ENCODE data around the gene CYBB. TPM values are rescaled to one million over a fixed set of nuclear protein-coding genes. Genes with fewer than 3 reads are reported as not detected.

Gene CYBB
- total RNA-seq, 5 donors from 2014 or later (not counting 1 experiment from before 2014, with no cell fraction given): 1.1 to 5.0 (median 1.8) TPM

GRCh38 chrX:37802028-37802427, 22.2 kb downstream of the CYBB start:
- POLR2A ChIA-PET: no interaction called here
- Mint-ChIP-seq H3K4me1 (peaks cover 4 to 5% (median 4%) of the 10 kb centered on the region in 3 donors), H3K36me3 (no peaks in the 10 kb centered on the region), H3K9me3 (no peaks in the 10 kb centered on the region), H3K27ac (no peak overlapping the region), H3K4me3 (no peak overlapping the region), H3K27me3 (peaks cover 0 to 10% of the 10 kb centered on the region in 2 donors)
- DNase-seq: no peak
- CTCF ChIA-PET: no interaction called here
- H3K4me3 ChIP-seq (ENCODE audit: control insufficient read depth in 1 of 2, extremely low read depth in 1 of 2, low read length in 1 of 2): no peak overlapping the region
- ATAC-seq (replicated peaks in 1 of 4): no peak
- no peaks in the 10 kb centered on the region for H3K27me3 ChIP-seq (replicated peaks in 1 of 2; ENCODE audit: control insufficient read depth in 2 of 2, extremely low read depth in 1 of 2, insufficient read depth in 2 of 2, low read length in 1 of 2)
- H3K9me3 ChIP-seq: no peaks in the 10 kb centered on the region
- no peak overlapping the region for H3K27ac ChIP-seq (ENCODE audit: low read length)
- peaks cover 0 to 4% of the 10 kb centered on the region in 2 experiments for H3K4me1 ChIP-seq (ENCODE audit: control insufficient read depth in 1 of 2, extremely low read depth in 1 of 2, insufficient read depth in 2 of 2, low read length in 2 of 2)
- H3K36me3 ChIP-seq (ENCODE audit: control insufficient read depth in 2 of 2, extremely low read depth in 1 of 2, insufficient read depth in 1 of 2, low read length in 1 of 2): no peaks in the 10 kb centered on the region

DNA sequence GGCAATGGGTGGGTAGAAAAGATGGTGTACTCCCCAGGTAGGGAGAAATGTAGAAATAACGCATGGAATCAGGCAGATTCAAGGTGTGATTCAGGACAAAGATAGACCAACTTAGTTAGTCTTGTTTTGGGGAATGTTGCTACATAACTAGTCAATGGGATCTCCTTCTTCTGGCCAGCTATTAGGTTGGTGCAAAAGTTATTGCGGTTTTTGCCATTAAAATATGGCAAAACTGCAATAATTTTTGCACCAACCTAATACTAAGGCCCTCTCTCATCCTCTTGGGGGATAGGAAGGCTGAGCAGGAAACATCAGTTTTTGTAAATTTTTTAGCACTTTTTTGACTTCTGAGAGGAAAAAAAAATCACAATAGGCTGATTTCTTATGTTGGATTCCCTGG, 23.2 kb downstream of the CYBB start:
- no peak overlapping the region for H3K4me3 ChIP-seq (ENCODE audit: control insufficient read depth in 1 of 2, extremely low read depth in 1 of 2, low read length in 1 of 2)
- H3K9me3 ChIP-seq: no peaks in the 10 kb centered on the region
- ATAC-seq (replicated peaks in 1 of 4) (no peak), DNase-seq (no peak)
- H3K27me3 ChIP-seq (replicated peaks in 1 of 2; ENCODE audit: control insufficient read depth in 2 of 2, extremely low read depth in 1 of 2, insufficient read depth in 2 of 2, low read length in 1 of 2): no peaks in the 10 kb centered on the region
- Mint-ChIP-seq H3K36me3 (no peaks in the 10 kb centered on the region), H3K4me3 (no peak overlapping the region), H3K9me3 (no peaks in the 10 kb centered on the region), H3K27ac (no peak overlapping the region), H3K4me1 (no peaks in the 10 kb centered on the region), H3K27me3 (peaks cover 0 to 10% of the 10 kb centered on the region in 2 donors)
- ChIA-PET POLR2A (no interaction called here), CTCF (no interaction called here)
- no peak overlapping the region for H3K27ac ChIP-seq (ENCODE audit: low read length)
- peaks cover 0 to 2% of the 10 kb centered on the region in 2 experiments for H3K4me1 ChIP-seq (ENCODE audit: control insufficient read depth in 1 of 2, extremely low read depth in 1 of 2, insufficient read depth in 2 of 2, low read length in 2 of 2)
- no peaks in the 10 kb centered on the region for H3K36me3 ChIP-seq (ENCODE audit: control insufficient read depth in 2 of 2, extremely low read depth in 1 of 2, insufficient read depth in 1 of 2, low read length in 1 of 2)
- WGBS (ENCODE audit: insufficient coverage): 89% methylated on average over 1 of the region's 2 CpGs

DNA sequence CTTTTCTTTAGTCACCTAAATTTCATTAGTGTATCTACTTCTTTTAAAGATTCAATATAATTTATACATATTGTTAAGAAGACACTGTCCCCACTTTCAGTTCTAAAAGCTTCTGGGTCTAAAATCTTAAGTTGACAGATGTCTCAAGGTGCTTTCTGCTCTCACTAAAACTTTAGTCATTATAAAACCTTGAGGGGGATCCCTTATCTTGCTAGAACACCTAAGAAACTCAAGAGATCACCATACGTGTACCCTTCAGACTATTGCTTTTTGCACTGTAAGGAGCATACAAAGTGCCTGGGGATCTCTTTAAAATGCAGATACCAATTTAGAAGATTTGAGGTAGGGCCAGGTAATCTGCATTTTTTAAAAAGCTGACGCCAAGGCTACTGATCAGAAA, 30.1 kb downstream of the CYBB start:
- WGBS (ENCODE audit: insufficient coverage): 80% methylated on average over 1 of the region's 2 CpGs
- DNase-seq: no peak
- ATAC-seq (replicated peaks in 1 of 4): no peak
- Histone ChIP-seq H3K4me3 (ENCODE audit: control insufficient read depth in 1 of 2, extremely low read depth in 1 of 2, low read length in 1 of 2) (no peak overlapping the region), H3K27me3 (replicated peaks in 1 of 2; ENCODE audit: control insufficient read depth in 2 of 2, extremely low read depth in 1 of 2, insufficient read depth in 2 of 2, low read length in 1 of 2) (no peaks in the 10 kb centered on the region), H3K4me1 (ENCODE audit: control insufficient read depth in 1 of 2, extremely low read depth in 1 of 2, insufficient read depth in 2 of 2, low read length in 2 of 2) (no peaks in the 10 kb centered on the region), H3K36me3 (ENCODE audit: control insufficient read depth in 2 of 2, extremely low read depth in 1 of 2, insufficient read depth in 1 of 2, low read length in 1 of 2) (no peaks in the 10 kb centered on the region), H3K9me3 (no peaks in the 10 kb centered on the region), H3K27ac (ENCODE audit: low read length) (no peak overlapping the region)
- Mint-ChIP-seq H3K36me3 (no peaks in the 10 kb centered on the region), H3K4me3 (no peak overlapping the region), H3K4me1 (peaks cover 0 to 8% (median 0%) of the 10 kb centered on the region in 3 donors), H3K27me3 (peaks cover 0 to 5% of the 10 kb centered on the region in 2 donors), H3K27ac (no peak overlapping the region), H3K9me3 (no peaks in the 10 kb centered on the region)
- ChIA-PET POLR2A (no interaction called here), CTCF (no interaction called here)

DNA sequence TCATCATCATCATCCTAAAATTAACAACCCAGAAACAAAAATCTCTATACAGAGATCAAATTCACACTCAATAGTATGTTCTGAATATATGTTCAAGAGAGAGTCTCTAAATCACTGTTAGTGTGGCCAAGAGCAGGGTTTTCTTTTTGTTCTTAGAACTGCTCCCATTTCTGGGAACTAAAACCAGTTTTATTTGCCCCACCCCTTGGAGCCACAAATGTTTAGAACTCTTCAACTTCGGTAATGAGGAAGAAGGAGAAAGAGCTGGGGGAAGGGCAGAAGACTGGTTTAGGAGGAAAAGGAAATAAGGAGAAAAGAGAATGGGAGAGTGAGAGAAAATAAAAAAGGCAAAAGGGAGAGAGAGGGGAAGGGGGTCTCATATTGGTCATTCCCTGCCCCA, 32.3 kb downstream of the CYBB start:
- Histone ChIP-seq H3K4me3 (ENCODE audit: control insufficient read depth in 1 of 2, extremely low read depth in 1 of 2, low read length in 1 of 2) (no peak overlapping the region), H3K27ac (ENCODE audit: low read length) (no peak overlapping the region), H3K4me1 (ENCODE audit: control insufficient read depth in 1 of 2, extremely low read depth in 1 of 2, insufficient read depth in 2 of 2, low read length in 2 of 2) (no peaks in the 10 kb centered on the region), H3K27me3 (replicated peaks in 1 of 2; ENCODE audit: control insufficient read depth in 2 of 2, extremely low read depth in 1 of 2, insufficient read depth in 2 of 2, low read length in 1 of 2) (no peaks in the 10 kb centered on the region), H3K36me3 (ENCODE audit: control insufficient read depth in 2 of 2, extremely low read depth in 1 of 2, insufficient read depth in 1 of 2, low read length in 1 of 2) (no peaks in the 10 kb centered on the region), H3K9me3 (no peaks in the 10 kb centered on the region)
- H3K9me3 Mint-ChIP-seq: no peaks in the 10 kb centered on the region
- peaks cover 0 to 10% (median 0%) of the 10 kb centered on the region in 3 donors for H3K4me1 Mint-ChIP-seq
- no CpG with 5 or more reads among the region's 1 CpG for WGBS (ENCODE audit: insufficient coverage)
- no peak for ATAC-seq (replicated peaks in 1 of 4)
- no peak for DNase-seq
- ChIA-PET CTCF (no interaction called here), POLR2A (no interaction called here)
- peaks cover 0 to 19% of the 10 kb centered on the region in 2 donors for H3K27me3 Mint-ChIP-seq
- H3K4me3 Mint-ChIP-seq: no peak overlapping the region
- no peak overlapping the region for H3K27ac Mint-ChIP-seq
- H3K36me3 Mint-ChIP-seq: no peaks in the 10 kb centered on the region

GRCh38 chrX:37813570-37813969, 33.7 kb downstream of the CYBB start:
- H3K9me3 ChIP-seq: no peaks in the 10 kb centered on the region
- peaks cover 0 to 23% of the 10 kb centered on the region in 2 donors for H3K27me3 Mint-ChIP-seq
- no peaks in the 10 kb centered on the region for H3K9me3 Mint-ChIP-seq
- no peak for ATAC-seq (replicated peaks in 1 of 4)
- H3K27ac Mint-ChIP-seq: no peak overlapping the region
- WGBS (ENCODE audit: insufficient coverage): no CpG with 5 or more reads among the region's 4 CpGs
- ChIA-PET POLR2A (no interaction called here), CTCF (no interaction called here)
- no peak overlapping the region for H3K4me3 Mint-ChIP-seq
- H3K36me3 ChIP-seq (ENCODE audit: control insufficient read depth in 2 of 2, extremely low read depth in 1 of 2, insufficient read depth in 1 of 2, low read length in 1 of 2): no peaks in the 10 kb centered on the region
- no peaks in the 10 kb centered on the region for H3K27me3 ChIP-seq (replicated peaks in 1 of 2; ENCODE audit: control insufficient read depth in 2 of 2, extremely low read depth in 1 of 2, insufficient read depth in 2 of 2, low read length in 1 of 2)
- no peak for DNase-seq
- no peaks in the 10 kb centered on the region for H3K36me3 Mint-ChIP-seq
- H3K4me1 Mint-ChIP-seq: peaks cover 0 to 11% (median 0%) of the 10 kb centered on the region in 3 donors
- no peak overlapping the region for H3K4me3 ChIP-seq (ENCODE audit: control insufficient read depth in 1 of 2, extremely low read depth in 1 of 2, low read length in 1 of 2)
- no peaks in the 10 kb centered on the region for H3K4me1 ChIP-seq (ENCODE audit: control insufficient read depth in 1 of 2, extremely low read depth in 1 of 2, insufficient read depth in 2 of 2, low read length in 2 of 2)
- H3K27ac ChIP-seq (ENCODE audit: low read length): no peak overlapping the region

DNA sequence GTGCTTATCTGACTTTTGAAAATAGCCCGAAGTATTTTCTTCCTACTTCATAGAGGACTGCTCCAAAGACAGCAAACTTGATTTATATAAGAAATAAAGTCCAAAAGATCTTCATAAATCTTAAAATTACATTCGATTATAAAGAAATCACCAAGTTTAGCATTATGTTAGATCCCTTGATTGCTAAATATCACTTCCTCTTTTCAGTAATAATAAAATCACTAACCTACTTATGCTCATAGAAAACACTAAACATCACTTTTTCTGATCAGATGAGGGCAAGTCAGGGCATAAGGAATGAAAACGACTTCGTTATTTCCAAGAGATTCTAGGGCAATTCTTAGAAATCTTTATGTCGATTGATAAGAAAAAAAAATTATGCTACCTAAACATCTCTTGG, 35.5 kb downstream of the CYBB start:
- peaks cover 0 to 23% of the 10 kb centered on the region in 2 donors for H3K27me3 Mint-ChIP-seq
- WGBS (ENCODE audit: insufficient coverage): no CpG with 5 or more reads among the region's 5 CpGs
- H3K27me3 ChIP-seq (replicated peaks in 1 of 2; ENCODE audit: control insufficient read depth in 2 of 2, extremely low read depth in 1 of 2, insufficient read depth in 2 of 2, low read length in 1 of 2): no peaks in the 10 kb centered on the region
- DNase-seq (no peak), ATAC-seq (replicated peaks in 1 of 4) (no peak)
- H3K36me3 Mint-ChIP-seq: no peaks in the 10 kb centered on the region
- CTCF ChIA-PET: no interaction called here
- H3K4me1 Mint-ChIP-seq: peaks cover 0 to 12% (median 0%) of the 10 kb centered on the region in 3 donors
- H3K4me3 ChIP-seq (ENCODE audit: control insufficient read depth in 1 of 2, extremely low read depth in 1 of 2, low read length in 1 of 2): no peak overlapping the region
- POLR2A ChIA-PET: interaction anchor here in 1 of 2 donors (0.6 kb wide), 1 partner anchor 69 kb away, joined by 3 read pairs; no protein-coding TSS in a partner anchor
- no peak overlapping the region for H3K27ac Mint-ChIP-seq
- no peak overlapping the region for H3K27ac ChIP-seq (ENCODE audit: low read length)
- H3K4me3 Mint-ChIP-seq: no peak overlapping the region
- no peaks in the 10 kb centered on the region for H3K36me3 ChIP-seq (ENCODE audit: control insufficient read depth in 2 of 2, extremely low read depth in 1 of 2, insufficient read depth in 1 of 2, low read length in 1 of 2)
- no peaks in the 10 kb centered on the region for H3K9me3 ChIP-seq
- no peaks in the 10 kb centered on the region for H3K4me1 ChIP-seq (ENCODE audit: control insufficient read depth in 1 of 2, extremely low read depth in 1 of 2, insufficient read depth in 2 of 2, low read length in 2 of 2)
- no peaks in the 10 kb centered on the region for H3K9me3 Mint-ChIP-seq

GRCh38 chrX:37816766-37817165, 36.9 kb downstream of the CYBB start:
- no peaks in the 10 kb centered on the region for H3K36me3 Mint-ChIP-seq
- no CpG with 5 or more reads among the region's 4 CpGs for WGBS (ENCODE audit: insufficient coverage)
- no peak for ATAC-seq (replicated peaks in 1 of 4)
- DNase-seq: no peak
- H3K9me3 Mint-ChIP-seq: no peaks in the 10 kb centered on the region
- peaks cover 0 to 12% (median 0%) of the 10 kb centered on the region in 3 donors for H3K4me1 Mint-ChIP-seq
- CTCF ChIA-PET: interaction anchor here in 1 of 2 donors (1.3 kb wide), 1 partner anchor 72 kb away, joined by 4 read pairs; no protein-coding TSS in a partner anchor
- POLR2A ChIA-PET: no interaction called here
- no peak overlapping the region for H3K4me3 Mint-ChIP-seq
- H3K27me3 Mint-ChIP-seq: peaks cover 0 to 23% of the 10 kb centered on the region in 2 donors
- no peaks in the 10 kb centered on the region for H3K4me1 ChIP-seq (ENCODE audit: control insufficient read depth in 1 of 2, extremely low read depth in 1 of 2, insufficient read depth in 2 of 2, low read length in 2 of 2)
- no peaks in the 10 kb centered on the region for H3K27me3 ChIP-seq (replicated peaks in 1 of 2; ENCODE audit: control insufficient read depth in 2 of 2, extremely low read depth in 1 of 2, insufficient read depth in 2 of 2, low read length in 1 of 2)
- no peak overlapping the region for H3K27ac ChIP-seq (ENCODE audit: low read length)
- H3K36me3 ChIP-seq (ENCODE audit: control insufficient read depth in 2 of 2, extremely low read depth in 1 of 2, insufficient read depth in 1 of 2, low read length in 1 of 2): no peaks in the 10 kb centered on the region
- no peak overlapping the region for H3K27ac Mint-ChIP-seq
- no peaks in the 10 kb centered on the region for H3K9me3 ChIP-seq
- H3K4me3 ChIP-seq (ENCODE audit: control insufficient read depth in 1 of 2, extremely low read depth in 1 of 2, low read length in 1 of 2): no peak overlapping the region
